Pons (tissue), 1 donor: ENCODE data around the gene SLC2A13.
"Not testable (repeated sequence)": the region's sequence is repeated elsewhere in the genome, so short reads cannot be mapped to it uniquely, and the experiment has no call there.

Experiments
- DNase-seq: peaks from one replicate; pipeline ENCODE4 v3.0.0-alpha.2; 2016; ENCODE audit warnings: low spot score

Gene SLC2A13

DNA sequence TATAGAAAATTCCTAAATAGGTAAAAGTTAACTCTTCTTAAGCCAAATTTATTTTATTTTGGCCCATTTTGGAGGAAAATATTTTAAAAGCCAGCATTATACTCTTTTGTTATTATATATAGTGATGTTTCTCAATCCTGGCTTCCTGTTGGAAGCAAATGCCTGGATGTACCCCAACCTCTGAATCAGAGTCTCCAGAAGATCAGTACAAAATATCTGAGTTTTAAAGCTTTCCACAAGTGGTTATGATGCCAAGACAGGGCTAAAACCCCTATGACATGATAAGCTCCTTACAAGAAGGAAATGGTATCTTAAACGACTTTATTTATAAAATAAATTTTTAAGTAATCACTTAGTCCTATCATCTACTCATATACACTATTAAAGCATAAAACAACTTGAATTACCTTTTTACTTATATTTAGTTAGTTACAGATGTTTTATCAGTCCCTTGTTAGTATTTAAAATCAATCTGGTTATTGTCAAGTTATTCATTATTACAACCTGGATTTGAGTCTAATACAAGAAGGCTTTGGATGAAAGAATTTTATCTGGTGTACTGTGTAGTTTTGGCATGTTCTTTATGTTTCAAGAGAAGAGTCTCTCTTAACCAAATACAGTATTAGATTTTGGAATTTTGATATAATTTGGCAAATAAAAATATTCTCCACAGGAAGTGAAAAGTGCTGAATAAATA lies 238.1 kb downstream of the SLC2A13 start:
- no peak for DNase-seq

DNA sequence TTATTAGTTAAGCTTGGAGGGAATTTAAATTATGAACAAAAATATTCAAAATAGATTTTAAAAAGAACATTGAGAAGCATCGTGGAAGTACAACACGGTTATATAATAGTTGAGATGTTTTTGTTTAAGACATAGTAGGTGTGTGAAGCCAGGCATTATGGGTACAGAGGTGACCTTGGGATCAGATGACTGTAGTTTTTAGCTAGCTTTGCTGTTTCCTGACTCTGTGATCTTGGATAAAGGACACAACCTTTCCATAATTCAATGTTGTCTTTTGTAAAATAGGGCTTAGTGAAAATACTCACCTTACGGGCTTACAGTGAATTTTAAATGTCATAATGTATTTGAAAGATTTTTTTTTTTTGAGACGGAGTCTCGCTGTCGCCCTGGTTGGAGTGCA lies 239.7 kb downstream of the SLC2A13 start:
- DNase-seq: no peak

GRCh38 chr12:39860695-39861094 lies 245.2 kb downstream of the SLC2A13 start:
- DNase-seq: no peak

DNA sequence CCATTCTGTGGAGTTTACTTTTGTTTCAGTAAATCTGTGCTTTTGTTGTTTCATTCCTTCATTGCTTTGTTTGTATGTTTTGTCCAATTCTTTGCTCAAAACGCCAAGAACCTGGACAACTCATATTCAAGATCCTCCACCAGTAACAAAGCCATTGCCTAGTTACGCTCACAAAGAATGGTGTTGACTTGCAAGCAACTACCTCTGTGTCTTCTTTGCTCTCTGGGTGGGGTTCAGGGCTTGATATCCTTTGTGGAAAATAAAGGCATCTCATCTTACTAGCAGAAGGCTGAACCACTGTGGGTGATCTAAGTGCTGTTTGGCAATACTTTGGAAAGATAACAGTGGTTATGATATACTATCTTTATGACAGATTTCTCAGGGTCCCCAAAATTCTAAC lies 252.9 kb downstream of the SLC2A13 start:
- no peak for DNase-seq

DNA sequence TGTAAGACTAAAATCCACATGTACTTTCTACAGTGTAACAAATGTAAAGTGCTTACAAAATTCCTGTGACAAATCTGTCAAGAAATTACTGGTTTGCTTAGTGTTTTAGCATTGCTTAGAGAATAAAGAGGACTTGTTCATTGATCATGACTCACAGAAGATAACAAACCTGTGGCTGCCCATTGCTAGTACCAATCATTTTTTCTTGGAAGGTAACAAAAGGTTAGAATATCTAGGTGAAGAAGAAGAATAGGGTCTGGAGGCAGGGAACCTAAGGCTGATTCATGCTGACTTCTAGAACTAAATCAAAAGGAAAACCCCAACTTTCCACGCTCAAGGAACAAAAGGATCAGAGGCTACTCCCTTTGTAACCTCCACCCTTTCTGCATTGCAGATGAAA lies 253.5 kb downstream of the SLC2A13 start:
- no peak for DNase-seq

- DNase-seq: not testable (repeated sequence)
Observed at GRCh38 chr12:39848218-39848617, 257.7 kb downstream of the SLC2A13 start.

- DNase-seq: no peak
Observed at GRCh38 chr12:39846971-39847650, 258.8 kb downstream of the SLC2A13 start.

- DNase-seq: no peak
Observed at GRCh38 chr12:39846304-39846703, 259.6 kb downstream of the SLC2A13 start.

GRCh38 chr12:39840422-39840821 lies 265.5 kb downstream of the SLC2A13 start:
- no peak for DNase-seq

GRCh38 chr12:39839072-39839471 lies 266.8 kb downstream of the SLC2A13 start:
- no peak for DNase-seq

DNA sequence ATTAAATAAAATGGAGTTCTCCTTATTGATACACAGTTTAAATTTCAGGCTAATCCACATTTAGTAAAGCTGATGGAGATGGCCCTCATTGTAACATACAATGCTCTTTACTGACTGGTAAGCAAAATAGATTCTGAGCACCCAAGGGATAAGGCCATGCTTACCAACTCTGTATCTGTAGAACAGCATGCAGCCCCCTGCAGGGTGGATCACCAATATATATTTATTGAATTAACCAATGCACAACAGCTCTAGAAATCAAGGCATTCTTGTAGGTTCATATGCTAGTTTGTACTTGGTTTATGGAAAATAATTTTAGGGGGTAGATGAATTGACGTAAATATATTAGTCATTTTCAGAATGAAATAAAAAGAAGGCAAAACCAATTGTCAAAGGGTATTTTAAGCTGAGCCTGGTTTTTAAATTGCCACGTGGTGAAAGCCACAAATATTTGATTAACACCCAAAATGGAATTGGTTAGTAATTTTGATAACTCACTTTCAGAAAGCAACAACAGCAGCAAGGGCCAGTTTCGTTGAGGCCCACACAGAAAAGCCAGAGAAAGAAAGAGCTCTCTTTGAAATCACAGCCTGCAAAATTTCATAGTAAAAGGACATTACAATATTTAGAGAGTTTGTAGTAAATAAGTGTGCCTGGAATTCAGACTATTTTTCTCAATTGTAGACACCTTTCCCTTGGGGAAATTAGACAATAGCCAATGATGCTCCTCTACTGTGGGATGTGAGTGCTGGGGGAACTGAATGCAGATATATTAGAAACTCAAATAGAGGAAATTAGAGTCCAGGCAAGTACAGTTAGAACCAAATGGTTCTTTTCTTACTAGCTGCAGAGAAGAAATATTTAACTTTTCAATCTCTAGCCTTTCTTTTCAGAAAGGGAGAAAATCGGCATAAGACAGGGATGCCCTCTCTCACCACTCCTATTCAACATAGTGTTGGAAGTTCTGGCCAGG lies 270.1 kb downstream of the SLC2A13 start:
- DNase-seq: no peak

- DNase-seq: no peak
Observed at GRCh38 chr12:39831587-39832315, 274.1 kb downstream of the SLC2A13 start.

DNA sequence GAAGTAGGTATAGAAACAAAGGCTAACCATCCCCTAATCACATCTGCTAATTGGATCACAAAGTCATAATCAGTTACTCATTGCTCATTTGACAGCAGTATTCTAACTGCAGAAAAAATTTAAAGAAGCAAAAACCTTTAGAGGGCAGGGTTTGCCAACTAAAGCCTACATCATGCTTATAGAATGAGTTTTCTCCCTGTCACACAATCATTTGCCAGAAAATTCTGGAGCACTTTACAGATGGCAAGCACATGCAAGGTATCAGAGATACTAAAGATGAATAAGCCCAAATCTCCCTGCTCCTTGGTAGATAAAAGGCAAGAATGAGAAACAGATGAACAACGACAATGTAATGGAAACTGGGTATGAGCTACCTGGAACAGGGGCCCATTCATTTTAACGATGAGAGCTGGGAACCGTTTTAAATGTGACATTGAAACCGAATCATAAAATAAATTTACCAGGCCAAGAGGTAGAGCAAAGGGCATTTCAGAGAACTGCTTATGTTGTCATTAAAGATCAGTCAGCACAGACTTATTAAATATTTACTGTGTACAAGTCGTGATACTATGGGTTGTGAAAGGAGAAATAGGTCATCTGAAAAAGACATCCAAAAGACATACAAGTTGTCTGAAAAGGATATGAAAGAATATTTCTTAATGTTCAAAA lies 274.9 kb downstream of the SLC2A13 start:
- no peak for DNase-seq

DNA sequence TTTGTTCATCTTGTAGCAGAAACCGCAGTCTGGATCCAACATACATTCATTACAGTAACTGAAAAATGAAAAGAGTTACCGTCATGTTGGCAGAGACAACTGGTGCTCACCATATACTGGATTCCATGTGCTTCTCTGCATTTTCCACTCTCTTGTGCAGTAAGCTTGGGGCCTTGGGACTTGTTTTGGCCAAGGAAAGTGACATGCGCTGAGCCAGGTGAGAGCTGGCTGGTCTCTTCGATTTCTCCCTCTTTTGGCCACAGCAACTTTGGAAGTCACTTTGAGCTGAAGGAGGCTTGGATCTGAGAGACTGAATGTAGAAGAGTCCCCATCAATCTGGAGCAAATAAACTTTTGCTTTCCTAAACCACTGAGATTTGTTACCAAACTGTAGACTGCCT lies 275.7 kb downstream of the SLC2A13 start:
- DNase-seq: no peak

- DNase-seq: no peak
Observed at GRCh38 chr12:39824505-39825212, 281.2 kb downstream of the SLC2A13 start.

DNA sequence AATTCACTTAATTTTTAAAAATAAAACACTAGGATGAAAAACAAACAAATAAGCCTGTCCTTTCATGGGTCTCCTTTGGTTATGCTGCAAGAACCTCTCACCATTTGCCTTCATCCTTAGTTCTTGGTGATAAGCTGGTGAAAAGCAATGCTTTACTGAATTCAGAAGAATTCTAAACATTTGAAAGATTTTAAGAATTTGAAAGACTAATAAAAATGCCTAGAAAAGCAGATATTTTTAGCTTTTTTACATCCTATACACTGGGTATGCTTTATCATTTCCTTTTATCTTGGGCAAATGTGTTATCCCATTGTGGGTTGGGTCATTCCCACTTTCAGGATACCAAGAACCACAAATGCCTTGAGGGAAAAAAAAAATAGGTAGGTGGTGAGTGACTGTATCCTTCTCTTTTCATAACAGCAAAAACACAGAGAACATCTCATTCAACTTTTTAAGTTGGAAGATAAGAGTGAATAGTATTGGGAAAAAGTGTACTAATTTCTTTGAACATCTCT lies 289.2 kb downstream of the SLC2A13 start:
- no peak for DNase-seq

DNA sequence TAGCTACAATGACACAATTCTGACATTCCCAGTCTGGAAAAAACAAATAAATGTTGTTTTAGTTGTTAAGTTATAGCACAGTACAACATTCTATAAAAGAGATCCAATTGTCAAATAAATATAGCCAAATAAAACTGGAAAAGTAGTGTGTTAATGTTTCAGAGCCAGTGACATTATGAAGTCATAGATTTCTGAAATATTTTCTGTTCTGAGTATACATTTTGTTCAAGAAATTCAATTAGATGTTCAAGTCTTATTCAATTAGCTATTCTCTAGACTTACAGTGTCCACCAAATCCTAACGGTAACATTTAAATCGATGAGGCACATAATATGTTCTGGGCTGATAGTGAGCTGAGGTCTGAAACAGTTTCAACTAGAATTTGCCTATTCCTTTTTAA lies 290.1 kb downstream of the SLC2A13 start:
- no peak for DNase-seq

DNA sequence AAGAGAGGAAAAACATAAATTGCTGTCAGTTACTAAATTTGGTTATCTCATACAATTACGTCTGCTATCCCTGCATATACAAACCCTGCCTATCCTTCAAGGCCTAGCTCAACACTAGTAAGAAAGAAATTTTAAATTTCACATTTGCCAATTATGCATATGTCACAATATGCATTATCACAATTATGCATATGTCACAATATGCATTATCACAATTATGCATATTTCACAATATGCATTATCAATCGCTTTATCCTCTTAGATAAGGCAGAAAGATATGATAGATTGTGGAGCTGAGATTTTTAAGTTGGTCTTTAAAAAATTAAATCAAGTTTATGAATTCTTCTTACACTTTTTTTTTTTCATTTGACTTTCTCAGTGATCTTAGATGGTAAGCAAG lies 291.3 kb downstream of the SLC2A13 start:
- no peak for DNase-seq

GRCh38 chr12:39813776-39814175 lies 292.1 kb downstream of the SLC2A13 start:
- DNase-seq: no peak

DNA sequence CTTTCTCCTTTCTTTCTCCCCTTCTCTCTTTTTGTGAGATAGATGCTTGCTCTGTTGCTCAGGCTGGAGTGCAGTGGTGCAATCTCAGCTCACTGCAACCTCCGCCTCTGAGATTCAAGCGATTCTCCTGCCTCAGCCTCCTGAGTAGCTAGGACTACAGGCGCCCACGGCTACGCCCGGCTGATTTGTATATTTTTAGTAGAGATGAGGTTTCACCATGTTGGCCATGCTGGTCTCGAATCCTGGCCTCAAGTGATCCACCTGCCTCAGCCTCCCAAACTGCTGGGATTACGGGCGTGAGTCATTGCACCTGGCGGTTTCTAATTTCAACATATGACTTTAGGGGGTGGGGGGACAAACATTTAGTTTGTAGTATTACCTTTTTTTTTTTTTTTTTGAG lies 293.4 kb downstream of the SLC2A13 start:
- DNase-seq: not testable (repeated sequence)

DNA sequence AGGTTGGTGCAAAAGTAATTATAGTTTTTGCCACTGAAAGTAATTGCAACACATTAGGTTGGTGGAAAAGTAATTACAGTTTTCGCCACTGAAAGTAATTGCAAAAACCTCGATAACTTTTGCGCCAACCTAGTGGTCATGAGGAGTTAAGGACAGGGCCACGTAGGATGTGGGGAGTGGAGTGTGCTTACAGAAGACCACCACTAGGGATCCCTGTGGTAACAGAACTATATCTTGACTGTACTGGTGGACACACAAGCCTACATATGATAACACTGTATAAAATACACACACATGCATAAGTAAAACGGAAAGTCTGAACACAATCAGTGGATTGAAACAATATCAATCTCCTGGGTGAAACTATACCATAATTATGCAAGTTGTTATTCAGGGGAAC lies 298.8 kb downstream of the SLC2A13 start:
- no peak for DNase-seq
